Measurements from ENCODE around the gene MUS81.
"Not testable (repeated sequence)": the region's sequence is repeated elsewhere in the genome, so short reads cannot be mapped to it uniquely, and the experiment has no call there.

- not testable (repeated sequence) for TF ChIP-seq POLR2A, TAF1, POLR2AphosphoS5 (IDR thresholded peaks at IDR 0.05; ENCODE audit: low read depth, low read length)
Observed at GRCh38 chr11:65892137-65892540, 31.9 kb downstream of the MUS81 start.
